ENCODE results near the gene LYPD1.

- TF ChIP-seq NANOG (IDR thresholded peaks at IDR 0.05; ENCODE audit: borderline replicate concordance) (no peak), POLR2AphosphoS5 (IDR thresholded peaks at IDR 0.05; ENCODE audit: low read depth) (no peak), CREB1 (CRISPR knock-in tag; IDR thresholded peaks at IDR 0.05; ENCODE audit: low read depth) (no peak)
- TF ChIP-seq, protein P1, sequence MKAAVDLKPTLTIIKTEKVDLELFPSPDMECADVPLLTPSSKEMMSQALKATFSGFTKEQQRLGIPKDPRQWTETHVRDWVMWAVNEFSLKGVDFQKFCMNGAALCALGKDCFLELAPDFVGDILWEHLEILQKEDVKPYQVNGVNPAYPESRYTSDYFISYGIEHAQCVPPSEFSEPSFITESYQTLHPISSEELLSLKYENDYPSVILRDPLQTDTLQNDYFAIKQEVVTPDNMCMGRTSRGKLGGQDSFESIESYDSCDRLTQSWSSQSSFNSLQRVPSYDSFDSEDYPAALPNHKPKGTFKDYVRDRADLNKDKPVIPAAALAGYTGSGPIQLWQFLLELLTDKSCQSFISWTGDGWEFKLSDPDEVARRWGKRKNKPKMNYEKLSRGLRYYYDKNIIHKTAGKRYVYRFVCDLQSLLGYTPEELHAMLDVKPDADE (IDR thresholded peaks at IDR 0.05): no peak
- TF ChIP-seq, protein P2, sequence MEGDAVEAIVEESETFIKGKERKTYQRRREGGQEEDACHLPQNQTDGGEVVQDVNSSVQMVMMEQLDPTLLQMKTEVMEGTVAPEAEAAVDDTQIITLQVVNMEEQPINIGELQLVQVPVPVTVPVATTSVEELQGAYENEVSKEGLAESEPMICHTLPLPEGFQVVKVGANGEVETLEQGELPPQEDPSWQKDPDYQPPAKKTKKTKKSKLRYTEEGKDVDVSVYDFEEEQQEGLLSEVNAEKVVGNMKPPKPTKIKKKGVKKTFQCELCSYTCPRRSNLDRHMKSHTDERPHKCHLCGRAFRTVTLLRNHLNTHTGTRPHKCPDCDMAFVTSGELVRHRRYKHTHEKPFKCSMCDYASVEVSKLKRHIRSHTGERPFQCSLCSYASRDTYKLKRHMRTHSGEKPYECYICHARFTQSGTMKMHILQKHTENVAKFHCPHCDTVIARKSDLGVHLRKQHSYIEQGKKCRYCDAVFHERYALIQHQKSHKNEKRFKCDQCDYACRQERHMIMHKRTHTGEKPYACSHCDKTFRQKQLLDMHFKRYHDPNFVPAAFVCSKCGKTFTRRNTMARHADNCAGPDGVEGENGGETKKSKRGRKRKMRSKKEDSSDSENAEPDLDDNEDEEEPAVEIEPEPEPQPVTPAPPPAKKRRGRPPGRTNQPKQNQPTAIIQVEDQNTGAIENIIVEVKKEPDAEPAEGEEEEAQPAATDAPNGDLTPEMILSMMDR (conservative IDR thresholded peaks at IDR 0.05; ENCODE audit: low read depth in 2 of 2): no peak
Measured at GRCh38 chr2:132681766-132682165, 11.8 kb upstream of the LYPD1 start.
